Measurements from ENCODE around the gene ETV6.

ETV6 gene

GRCh38 chr12:11710906-11711305 is 61.4 kb downstream of the ETV6 start:
- no peak overlapping the region for H3K27ac ChIP-seq
- TF ChIP-seq CTCF (conservative IDR thresholded peaks at IDR 0.05) = no peak

- no peak for TF ChIP-seq CTCF (conservative IDR thresholded peaks at IDR 0.05)
- H3K27ac ChIP-seq = no peak overlapping the region
These were observed 62.3 kb downstream of the ETV6 start for GRCh38 chr12:11711651-11712327.

GRCh38 chr12:11712491-11712890 is 63.0 kb downstream of the ETV6 start:
- no peak for TF ChIP-seq CTCF (conservative IDR thresholded peaks at IDR 0.05)
- H3K27ac ChIP-seq = no peak overlapping the region

- no peak for TF ChIP-seq CTCF (conservative IDR thresholded peaks at IDR 0.05)
- H3K27ac ChIP-seq = no peak overlapping the region
These were observed 63.7 kb downstream of the ETV6 start for GRCh38 chr12:11713202-11713601.

- no peak overlapping the region for H3K27ac ChIP-seq
- no peak for TF ChIP-seq CTCF (conservative IDR thresholded peaks at IDR 0.05)
These were observed 65.2 kb downstream of the ETV6 start for GRCh38 chr12:11714626-11715025.

- H3K27ac ChIP-seq = no peak overlapping the region
- no peak for TF ChIP-seq CTCF (conservative IDR thresholded peaks at IDR 0.05)
These were observed 66.1 kb downstream of the ETV6 start for GRCh38 chr12:11715621-11716020.

GRCh38 chr12:11716794-11717518 is 67.5 kb downstream of the ETV6 start:
- no peak for TF ChIP-seq CTCF (conservative IDR thresholded peaks at IDR 0.05)
- H3K27ac ChIP-seq = no peak overlapping the region
